ENCODE measurements around the gene CCDC92.

DNA sequence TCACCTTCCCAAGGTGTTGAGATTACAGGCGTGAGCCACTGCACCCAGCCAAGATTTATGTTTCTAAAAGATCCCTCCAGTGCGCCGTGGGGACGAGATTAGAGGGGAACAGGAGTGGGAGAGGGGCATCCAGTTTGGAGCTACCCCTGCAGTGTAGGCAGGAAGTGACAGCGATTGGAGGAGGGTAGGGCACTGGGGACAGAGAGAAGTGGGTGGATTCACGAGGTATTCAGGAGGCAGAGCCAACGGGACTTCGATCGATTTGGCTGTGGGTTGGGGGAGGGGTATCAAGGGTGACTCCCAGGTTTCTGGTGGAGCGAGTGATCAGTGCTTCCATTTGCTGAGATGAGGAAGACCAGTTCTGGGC, 82.1 kb downstream of the CCDC92 start:
- TF ChIP-seq, protein P1, sequence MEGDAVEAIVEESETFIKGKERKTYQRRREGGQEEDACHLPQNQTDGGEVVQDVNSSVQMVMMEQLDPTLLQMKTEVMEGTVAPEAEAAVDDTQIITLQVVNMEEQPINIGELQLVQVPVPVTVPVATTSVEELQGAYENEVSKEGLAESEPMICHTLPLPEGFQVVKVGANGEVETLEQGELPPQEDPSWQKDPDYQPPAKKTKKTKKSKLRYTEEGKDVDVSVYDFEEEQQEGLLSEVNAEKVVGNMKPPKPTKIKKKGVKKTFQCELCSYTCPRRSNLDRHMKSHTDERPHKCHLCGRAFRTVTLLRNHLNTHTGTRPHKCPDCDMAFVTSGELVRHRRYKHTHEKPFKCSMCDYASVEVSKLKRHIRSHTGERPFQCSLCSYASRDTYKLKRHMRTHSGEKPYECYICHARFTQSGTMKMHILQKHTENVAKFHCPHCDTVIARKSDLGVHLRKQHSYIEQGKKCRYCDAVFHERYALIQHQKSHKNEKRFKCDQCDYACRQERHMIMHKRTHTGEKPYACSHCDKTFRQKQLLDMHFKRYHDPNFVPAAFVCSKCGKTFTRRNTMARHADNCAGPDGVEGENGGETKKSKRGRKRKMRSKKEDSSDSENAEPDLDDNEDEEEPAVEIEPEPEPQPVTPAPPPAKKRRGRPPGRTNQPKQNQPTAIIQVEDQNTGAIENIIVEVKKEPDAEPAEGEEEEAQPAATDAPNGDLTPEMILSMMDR (IDR thresholded peaks at IDR 0.05; ENCODE audit: poor library complexity, severe bottlenecking), result no peak
- TF ChIP-seq EZH2 (IDR thresholded peaks at IDR 0.05; ENCODE audit: borderline replicate concordance, insufficient read depth, low read length, poor library complexity, severe bottlenecking) (no peak), POLR2AphosphoS5 (IDR thresholded peaks at IDR 0.05) (no peak), SMC3 (conservative IDR thresholded peaks at IDR 0.05; ENCODE audit: poor library complexity) (no peak), EP300 (conservative IDR thresholded peaks at IDR 0.05; ENCODE audit: poor library complexity, severe bottlenecking) (no peak), TAF1 (IDR thresholded peaks at IDR 0.05; ENCODE audit: low read depth) (no peak)
